RKO (cell line): Measurements from ENCODE around the gene LTF.
A peak's percentile ranks its signal among the peaks of the same experiment; 100 is the strongest.
"Not testable (repeated sequence)": the region's sequence is repeated elsewhere in the genome, so short reads cannot be mapped to it uniquely, and the experiment has no call there.

Experiments
- DNase-seq: peaks from one replicate; pipeline ENCODE4 v3.0.0-alpha.2; 2016; ENCODE audit warnings: low spot score

The LTF gene

DNA sequence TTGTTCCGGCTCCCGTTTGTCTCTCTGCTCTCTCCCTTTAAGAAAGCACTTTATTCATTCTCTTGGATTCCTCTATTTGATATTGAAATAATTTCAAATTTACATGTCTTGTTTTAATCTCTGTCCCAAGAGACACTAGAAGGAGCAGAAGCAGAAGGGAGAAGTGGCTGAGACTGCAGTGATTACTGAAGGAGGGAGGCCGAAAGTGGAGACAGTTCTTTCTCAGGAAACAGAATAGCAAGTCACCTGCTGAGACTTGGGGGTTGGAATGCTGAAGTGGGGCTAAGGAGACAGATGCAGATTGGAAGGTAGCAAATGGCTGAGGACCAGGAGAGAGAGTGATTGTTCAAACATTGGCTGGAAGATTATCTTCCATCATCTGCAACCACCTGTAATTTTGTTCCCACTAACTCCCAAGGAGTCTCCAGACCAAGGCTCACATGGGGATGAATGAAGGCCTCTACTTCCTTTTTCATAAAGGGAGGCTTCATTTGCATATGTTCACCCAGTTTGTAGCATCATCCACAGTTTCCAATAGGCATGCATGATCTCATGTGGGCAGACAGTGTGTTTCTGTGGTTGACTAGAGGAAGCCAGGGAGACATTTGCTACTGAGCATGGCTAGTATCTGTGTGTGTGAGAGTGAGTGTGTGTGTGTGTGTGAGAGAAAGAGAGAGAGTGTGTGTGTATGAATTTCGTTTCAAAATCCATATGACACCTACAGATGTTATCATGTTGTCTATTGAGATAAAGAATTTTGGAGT lies 24.0 kb downstream of the LTF start:
- DNase-seq = no peak

DNA sequence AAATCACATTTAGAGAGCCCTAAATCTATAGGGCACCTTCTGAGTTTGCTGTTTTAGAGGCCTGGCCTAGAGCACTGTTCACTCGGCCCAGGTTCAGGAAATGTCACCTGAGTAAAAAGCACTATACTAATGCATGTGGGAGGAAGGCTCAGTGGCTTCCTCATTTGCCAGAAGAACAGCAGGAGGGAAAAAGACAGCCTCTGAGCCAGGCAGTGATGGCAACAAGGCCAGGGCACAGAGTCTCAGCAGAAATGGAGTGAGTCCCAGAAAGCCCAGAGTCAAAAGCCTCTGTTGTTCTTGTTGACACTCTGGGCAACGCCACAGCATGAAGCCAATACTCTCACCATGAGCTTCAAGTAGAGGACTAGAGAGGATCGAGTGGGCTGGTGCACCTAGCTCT lies 25.9 kb downstream of the LTF start:
- no peak for DNase-seq

- DNase-seq = no peak
These were observed 29.5 kb downstream of the LTF start for GRCh38 chr3:46435081-46435726.

GRCh38 chr3:46433841-46434240 lies 30.9 kb downstream of the LTF start:
- DNase-seq = no peak

GRCh38 chr3:46433118-46433517 lies 31.6 kb downstream of the LTF start:
- DNase-seq = not testable (repeated sequence)

- DNase-seq = not testable (repeated sequence)
These were observed 32.8 kb downstream of the LTF start for GRCh38 chr3:46431905-46432304.

GRCh38 chr3:46430879-46431278 lies 33.8 kb downstream of the LTF start:
- DNase-seq = not testable (repeated sequence)

DNA sequence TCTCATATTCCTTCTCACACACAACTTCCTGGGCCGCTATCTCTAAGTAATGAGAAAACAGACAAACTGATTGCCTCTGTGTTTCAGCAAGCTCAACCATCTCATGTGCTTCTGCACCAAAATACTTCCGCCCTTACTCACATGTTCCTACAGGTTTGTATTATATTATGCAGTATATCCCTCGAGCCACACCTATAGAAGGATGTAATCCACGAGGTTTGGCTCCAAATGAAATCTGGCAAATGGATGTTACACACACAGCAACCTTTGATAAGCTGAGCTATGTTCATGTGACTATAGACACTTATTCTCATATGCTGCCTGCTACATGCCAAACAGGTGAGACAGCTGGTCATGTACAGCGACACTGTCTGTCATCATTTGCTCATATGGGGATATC lies 35.0 kb downstream of the LTF start:
- no peak for DNase-seq

GRCh38 chr3:46429250-46429649 lies 35.5 kb downstream of the LTF start:
- no peak for DNase-seq

- DNase-seq = no peak
These were observed 36.5 kb downstream of the LTF start for GRCh38 chr3:46427916-46428833.

GRCh38 chr3:46427404-46427803 lies 37.3 kb downstream of the LTF start:
- not testable (repeated sequence) for DNase-seq

DNA sequence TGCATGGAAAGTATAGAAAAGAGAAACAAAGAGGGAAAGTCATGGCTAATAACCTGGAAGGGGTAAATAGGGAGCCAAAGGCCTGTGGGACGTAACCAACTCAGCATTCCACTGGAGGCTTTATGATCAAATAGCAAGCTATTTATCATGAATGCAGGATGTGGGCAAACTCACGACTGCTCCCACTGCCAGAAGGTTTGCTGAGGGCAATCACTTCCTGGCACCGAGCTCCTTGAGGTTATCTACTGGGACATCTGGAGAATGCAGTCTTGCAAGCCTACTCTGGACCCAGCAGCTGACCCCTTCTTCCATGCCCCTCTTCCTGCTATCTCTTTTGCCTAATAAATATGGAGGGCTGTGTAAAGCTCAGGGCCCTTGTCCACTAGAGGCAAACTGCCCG lies 38.2 kb downstream of the LTF start:
- DNase-seq = not testable (repeated sequence)

DNA sequence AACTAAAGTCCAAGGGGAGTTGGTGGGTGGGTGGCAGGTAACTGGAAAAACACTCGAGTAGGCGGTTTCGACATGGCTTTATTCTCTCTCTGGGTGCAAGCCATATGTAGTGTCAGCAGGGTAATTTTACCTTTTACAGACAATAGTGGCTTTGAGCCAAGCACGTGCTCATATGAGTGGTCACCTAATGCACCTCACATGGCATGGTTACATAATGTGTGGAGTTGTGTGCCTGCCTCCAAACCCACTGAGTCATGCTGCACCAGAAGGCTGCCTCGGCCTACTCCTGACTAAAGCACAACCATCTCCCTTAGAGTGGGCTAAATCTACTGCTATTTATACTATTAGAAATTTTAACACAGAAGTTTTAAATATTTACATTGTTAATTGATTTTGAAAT lies 41.1 kb downstream of the LTF start:
- DNase-seq = peak; percentile 37

- DNase-seq = peak; percentile 34
These were observed 42.1 kb downstream of the LTF start for GRCh38 chr3:46422617-46423016.

GRCh38 chr3:46420931-46421330 lies 43.8 kb downstream of the LTF start:
- no peak for DNase-seq

DNA sequence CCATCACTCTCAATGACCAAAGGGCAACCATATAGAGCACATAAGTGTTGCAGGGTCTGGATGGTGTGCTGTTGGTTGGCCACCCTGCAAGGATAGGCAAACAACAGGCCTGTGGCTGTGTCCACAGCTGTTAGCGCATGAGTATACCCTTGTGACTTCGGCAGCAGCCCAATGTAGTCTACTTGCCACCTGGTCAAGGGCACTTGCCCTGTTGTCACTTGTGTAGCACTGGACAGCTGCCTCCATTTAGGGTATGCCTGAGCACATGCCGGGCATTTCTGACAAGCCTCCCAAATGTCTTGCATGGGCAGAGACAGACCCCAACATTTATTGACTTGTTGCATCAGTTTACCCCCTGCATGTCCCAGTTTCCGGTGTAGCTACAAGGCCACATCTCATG lies 44.9 kb downstream of the LTF start:
- DNase-seq = no peak

- no peak for DNase-seq
These were observed 46.7 kb downstream of the LTF start for GRCh38 chr3:46417841-46418611.

- no peak for DNase-seq
These were observed 47.7 kb downstream of the LTF start for GRCh38 chr3:46416811-46417510.

DNA sequence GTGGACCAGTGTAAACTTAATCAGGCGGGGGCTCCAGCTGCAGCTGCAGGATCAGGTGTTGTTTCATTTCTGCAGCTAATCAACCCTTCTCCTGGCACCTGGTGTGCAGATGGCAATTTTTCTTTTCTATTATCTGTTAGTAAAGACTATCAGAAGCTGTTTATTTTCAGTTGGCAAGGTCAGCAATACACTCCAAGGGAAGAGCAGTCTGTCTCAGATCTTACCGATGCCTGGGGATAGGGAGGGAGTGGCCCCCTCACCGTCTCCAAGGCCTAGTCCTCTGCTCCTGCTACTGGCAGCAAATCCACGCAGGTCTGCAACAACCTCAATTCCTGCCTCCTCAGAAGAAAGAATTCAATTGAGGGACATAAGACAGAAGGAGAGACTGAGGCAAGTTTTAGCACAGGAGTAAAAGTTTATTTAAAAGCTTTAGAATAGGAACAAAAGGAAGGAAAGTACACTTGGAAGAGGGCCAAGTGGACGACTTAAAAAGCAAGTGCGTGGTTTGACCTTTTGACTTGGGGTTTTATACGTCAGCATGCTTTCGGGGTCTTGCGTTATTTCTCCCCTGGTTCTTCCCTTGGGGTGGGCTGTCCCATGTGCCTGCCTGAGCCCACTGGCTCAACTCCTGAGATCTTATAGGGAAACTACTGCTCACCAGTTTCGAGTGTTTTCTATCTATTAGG lies 48.4 kb downstream of the LTF start:
- DNase-seq = no peak

DNA sequence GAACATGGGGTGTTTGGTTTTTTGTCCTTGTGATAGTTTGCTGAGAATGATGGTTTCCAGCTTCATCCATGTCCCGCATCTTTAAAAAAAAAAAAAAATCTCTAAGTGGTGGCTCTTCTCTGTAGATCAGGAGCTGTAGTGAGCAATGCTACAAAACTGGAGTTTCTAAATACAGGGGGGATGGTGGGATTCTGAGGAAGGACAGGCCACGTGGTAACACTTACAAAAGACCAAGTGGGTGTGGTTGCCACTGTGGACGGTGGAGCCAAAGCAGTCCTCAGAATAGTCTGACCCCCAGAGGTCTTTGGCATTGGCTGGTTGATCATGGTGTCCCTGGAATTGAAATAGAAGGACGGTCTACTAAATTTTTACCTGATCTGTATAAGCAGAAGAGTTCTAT lies 50.0 kb downstream of the LTF start:
- no peak for DNase-seq

DNA sequence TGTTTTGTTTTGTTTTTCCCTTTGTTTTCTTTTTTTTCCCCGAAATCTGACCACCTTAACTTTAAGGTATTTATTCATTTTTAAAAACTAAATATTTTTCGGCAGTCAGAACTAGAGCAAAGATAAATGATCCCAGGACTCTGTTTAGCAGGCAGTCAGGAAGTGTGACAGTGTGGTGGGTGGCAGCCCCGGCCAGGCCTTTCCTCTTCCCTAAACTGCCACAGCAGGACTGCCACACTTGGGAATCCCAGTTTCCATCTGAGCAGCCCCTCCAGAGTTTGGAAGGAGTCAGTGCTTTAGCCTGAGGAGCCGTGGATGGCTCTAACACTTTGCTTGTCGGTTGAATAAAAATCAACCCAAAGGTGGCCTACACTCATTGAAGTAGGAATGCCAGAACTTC lies 50.8 kb downstream of the LTF start:
- no peak for DNase-seq
